HEK293 (cell line): ENCODE measurements around the gene HHLA2.

Experiments
- CTCF ChIA-PET: fragments of 350-600 bp; formaldehyde crosslinking; extraction: SDS; loops from one replicate; lab custom pipeline; 2021; ENCODE audit warnings: antibody characterized with exemption; lab: Yijun Ruan, JAX
- POLR2A ChIA-PET: fragments of 300-600 bp; formaldehyde crosslinking; extraction: SDS; loops from one replicate; lab custom pipeline; 2020; ENCODE audit warnings: antibody characterized with exemption, inconsistent platforms; lab: Yijun Ruan, JAX
- H3K27ac ChIP-seq: fragments of 200-500 bp; sonication (Bioruptor generic); 2 replicates; pipeline ENCODE4 v1.5.1; 2014; ENCODE audit warnings: low read depth, low read length, control low read depth, inconsistent platforms; ENCODE audit errors: extremely low read depth
- H3K36me3 ChIP-seq, 2 experiments: fragments of 200-500 bp in 1 of 2; sonication (Bioruptor generic) in 1 of 2; 1 replicate in 1 of 2; 2 replicates in 1 of 2; pipeline ENCODE4 v1.5.1; 2014 to 2017; ENCODE audit warnings: inconsistent platforms in 2 of 2, low read length in 2 of 2; ENCODE audit not compliant: control insufficient read depth in 2 of 2, insufficient read depth in 1 of 2
- H3K4me1 ChIP-seq: fragments of 200-500 bp; sonication (Bioruptor generic); 2 replicates; pipeline ENCODE4 v1.5.1; 2014; ENCODE audit warnings: mild to moderate bottlenecking, low read length, inconsistent platforms; ENCODE audit not compliant: control insufficient read depth, insufficient read depth
- H3K4me3 ChIP-seq: 2 replicates; pipeline ENCODE4 v1.5.1; 2011; ENCODE audit warnings: low read depth, mild to moderate bottlenecking, control low read depth, low read length, moderate library complexity
- H3K9me3 ChIP-seq: fragments of 200-500 bp; sonication (Bioruptor generic); 2 replicates; pipeline ENCODE4 v1.5.1; 2014; ENCODE audit warnings: low read depth, low read length, inconsistent platforms; ENCODE audit not compliant: control insufficient read depth, insufficient read depth
- GLIS2 ChIP-seq: fragments of 450-650 bp; formaldehyde crosslinking; IDR thresholded peaks from 2 replicates; pipeline ENCODE4 v1.5.1; 2016; ENCODE audit warnings: missing biosample characterization, missing genetic modification characterization
- KLF16 ChIP-seq: fragments of 450-650 bp; formaldehyde crosslinking; IDR thresholded peaks from 2 replicates; pipeline ENCODE4 v1.5.1; 2017; ENCODE audit warnings: missing biosample characterization, missing genetic modification characterization
- SETDB1 ChIP-seq: IDR thresholded peaks from one replicate; pipeline ENCODE4 v1.6.1; 2017; ENCODE audit warnings: mild to moderate bottlenecking, low read length, moderate library complexity, mixed read lengths; ENCODE audit not compliant: insufficient read length
- TCF7L2 ChIP-seq: IDR thresholded peaks from 2 replicates; pipeline ENCODE4 v1.6.1; 2011; ENCODE audit warnings: low read depth, mild to moderate bottlenecking, inconsistent platforms, low read length, moderate library complexity, borderline replicate concordance
- ZBTB11 ChIP-seq: fragments of 450-650 bp; formaldehyde crosslinking; conservative IDR thresholded peaks from 2 replicates; pipeline ENCODE4 v1.5.1; 2016; ENCODE audit warnings: low read depth, missing biosample characterization, missing genetic modification characterization
- ZBTB17 ChIP-seq: fragments of 450-650 bp; formaldehyde crosslinking; IDR thresholded peaks from 2 replicates; pipeline ENCODE4 v1.5.1; 2016; ENCODE audit warnings: missing biosample characterization, missing genetic modification characterization
- ZNF169 ChIP-seq: fragments of 450-650 bp; formaldehyde crosslinking; IDR thresholded peaks from 2 replicates; pipeline ENCODE4 v1.5.1; 2016; ENCODE audit warnings: missing biosample characterization, missing genetic modification characterization
- ZNF175 ChIP-seq: fragments of 450-650 bp; formaldehyde crosslinking; IDR thresholded peaks from 2 replicates; pipeline ENCODE4 v1.5.1; 2016; ENCODE audit warnings: missing biosample characterization, missing genetic modification characterization
- ZNF266 ChIP-seq: fragments of 450-650 bp; formaldehyde crosslinking; IDR thresholded peaks from 2 replicates; pipeline ENCODE4 v1.5.1; 2016; ENCODE audit warnings: missing biosample characterization, missing genetic modification characterization, low read depth
- ZNF350 ChIP-seq: fragments of 450-650 bp; formaldehyde crosslinking; IDR thresholded peaks from 2 replicates; pipeline ENCODE4 v1.5.0; 2017; ENCODE audit warnings: missing biosample characterization, mild to moderate bottlenecking, missing genetic modification characterization
- ZNF354C ChIP-seq: fragments of 450-650 bp; formaldehyde crosslinking; IDR thresholded peaks from 2 replicates; pipeline ENCODE4 v1.5.1; 2016; ENCODE audit warnings: missing biosample characterization, missing genetic modification characterization, low read depth, borderline replicate concordance
- ZNF449 ChIP-seq: fragments of 450-650 bp; formaldehyde crosslinking; IDR thresholded peaks from 2 replicates; pipeline ENCODE4 v1.5.1; 2017; ENCODE audit warnings: missing biosample characterization, mild to moderate bottlenecking, missing genetic modification characterization, moderate library complexity
- ZNF555 ChIP-seq: fragments of 450-650 bp; formaldehyde crosslinking; conservative IDR thresholded peaks from 2 replicates; pipeline ENCODE4 v1.5.1; 2017; ENCODE audit warnings: missing biosample characterization, mild to moderate bottlenecking, missing genetic modification characterization, inconsistent platforms
- ZNF571 ChIP-seq: fragments of 450-650 bp; formaldehyde crosslinking; IDR thresholded peaks from 2 replicates; pipeline ENCODE4 v1.5.0; 2017; ENCODE audit warnings: missing biosample characterization, missing genetic modification characterization
- ZNF600 ChIP-seq: fragments of 450-650 bp; formaldehyde crosslinking; IDR thresholded peaks from 2 replicates; pipeline ENCODE4 v1.5.1; 2016; ENCODE audit warnings: missing biosample characterization, missing genetic modification characterization
- ZNF629 ChIP-seq: fragments of 450-650 bp; formaldehyde crosslinking; IDR thresholded peaks from 2 replicates; pipeline ENCODE4 v1.5.1; 2017; ENCODE audit warnings: missing biosample characterization, missing genetic modification characterization
- ZNF645 ChIP-seq: fragments of 450-650 bp; formaldehyde crosslinking; IDR thresholded peaks from 2 replicates; pipeline ENCODE4; 2016; ENCODE audit warnings: missing biosample characterization, missing genetic modification characterization

HHLA2 gene

GRCh38 chr3:108403198-108403597, 106.8 kb downstream of the HHLA2 start (continued):
- TF ChIP-seq ZNF354C (tag by site-specific recombination) (no peak), ZNF571 (tag by site-specific recombination) (no peak)
- TF ChIP-seq, all 188 proteins: peak for 0

- TF ChIP-seq ZNF629 (no peak), ZNF350 (tag by site-specific recombination) (no peak), ZNF449 (tag by site-specific recombination) (no peak), KLF16 (no peak), ZBTB11 (tag by site-specific recombination) (no peak), ZNF645 (no peak), ZNF600 (no peak), ZBTB17 (tag by site-specific recombination) (no peak), ZNF175 (tag by site-specific recombination) (no peak), GLIS2 (tag by site-specific recombination) (no peak)
- Histone ChIP-seq H3K4me3 (no peak overlapping the region), H3K4me1 (peaks cover 5% of the 10 kb centered on the region; the same call in 1 of the 2 replicates), H3K36me3 (no peaks in the 10 kb centered on the region), H3K9me3 (no peaks in the 10 kb centered on the region), H3K27ac (no peak overlapping the region)
- ChIA-PET POLR2A (no interaction called here), CTCF (no interaction called here)
Measured at GRCh38 chr3:108403686-108404345, 107.5 kb downstream of the HHLA2 start.

GRCh38 chr3:108404368-108404767, 108.0 kb downstream of the HHLA2 start:
- no peak overlapping the region for H3K4me3 ChIP-seq
- no peaks in the 10 kb centered on the region for H3K36me3 ChIP-seq
- TF ChIP-seq ZNF555 (tag by site-specific recombination) (no peak), ZNF169 (tag by site-specific recombination) (no peak), ZNF266 (no peak), TCF7L2 (peak; percentile 56; the same call in 1 of the 2 replicates), SETDB1 (no peak)
- TF ChIP-seq, all 188 proteins: peak for 1
- POLR2A ChIA-PET = no interaction called here
- no peaks in the 10 kb centered on the region for H3K9me3 ChIP-seq
- peaks cover 5% of the 10 kb centered on the region; the same call in 1 of the 2 replicates for H3K4me1 ChIP-seq
- CTCF ChIA-PET = no interaction called here
- H3K27ac ChIP-seq = no peak overlapping the region
